ENCODE measurements around the gene ZNF235.
"Not testable (repeated sequence)": the region's sequence is repeated elsewhere in the genome, so short reads cannot be mapped to it uniquely, and the experiment has no call there.

ZNF235 gene
- 5.6 to 9.0 reads per million in 2 donors for total RNA-seq

DNA sequence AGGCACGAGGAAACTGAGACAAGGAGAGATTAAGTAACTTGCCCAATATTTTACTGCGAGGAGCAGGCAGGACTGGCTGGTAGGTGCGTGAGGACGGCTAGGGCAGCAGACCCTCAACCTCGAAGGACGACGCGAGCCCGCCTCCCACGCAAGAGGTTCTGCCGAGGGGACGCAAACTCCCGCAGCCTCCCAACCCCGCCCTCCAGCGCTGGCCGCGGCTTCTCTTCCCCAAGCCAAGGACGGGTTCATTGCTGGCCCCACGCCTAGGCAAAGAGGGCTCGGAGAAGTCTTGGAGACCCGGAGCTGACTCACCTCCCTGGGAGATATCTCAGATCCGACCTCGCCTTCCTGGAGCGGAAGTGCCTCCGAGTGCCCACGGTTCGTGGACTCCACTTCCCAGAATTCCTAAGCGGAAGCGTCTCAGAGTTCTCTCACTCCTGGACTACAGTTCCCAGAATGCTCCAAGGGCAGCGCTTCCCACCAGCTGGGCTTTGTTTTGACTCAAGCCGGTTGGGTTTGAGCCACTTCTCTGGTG is at the start of gene ZNF235:
Gene ZNF235, minus strand, starts transcription at position 367 of the 535 bp plus-strand sequence. CDS start 1,621 bp downstream, outside the sequence.
- DNase-seq: peak; percentile 13 to 94 (median 55)

DNA sequence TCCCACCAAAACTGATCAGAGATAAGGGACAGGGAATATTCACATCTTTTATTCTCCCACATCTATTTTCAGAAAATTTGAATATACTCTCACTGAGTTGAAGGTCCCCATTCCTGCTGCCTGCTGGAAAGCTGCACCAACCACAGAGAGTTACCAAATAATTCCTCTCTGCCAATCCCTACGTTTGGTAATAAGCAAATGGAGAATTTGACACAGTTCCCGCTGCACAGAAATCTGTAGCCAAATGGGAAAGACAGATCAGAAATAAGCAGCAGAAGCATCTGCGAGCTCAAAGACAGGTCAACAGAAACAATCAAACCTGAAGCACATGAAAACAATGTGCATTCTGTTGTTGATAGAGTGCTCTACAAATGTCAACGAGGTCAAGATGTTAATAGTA is 41.7 kb upstream of the ZNF235 start:
- no peak for DNase-seq

DNA sequence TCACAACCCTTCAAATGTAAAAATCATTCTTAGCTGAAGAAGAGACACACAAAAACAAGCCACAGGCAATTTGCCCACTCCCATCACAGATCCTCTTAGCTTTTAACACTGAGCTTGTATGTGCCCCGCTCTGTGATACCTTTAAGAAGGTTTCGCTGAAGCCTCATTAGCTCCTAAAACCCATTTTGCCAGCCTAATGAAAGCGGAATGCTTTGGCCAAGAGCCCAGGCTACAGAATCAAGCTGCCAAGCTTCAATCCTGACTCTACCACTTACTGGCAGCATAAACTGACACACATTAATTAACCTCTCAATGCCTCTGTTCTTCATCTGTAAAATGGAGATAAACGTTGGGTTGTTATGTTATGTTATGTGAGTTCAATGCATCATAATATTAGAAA is 41.1 kb upstream of the ZNF235 start:
- no peak for DNase-seq

DNA sequence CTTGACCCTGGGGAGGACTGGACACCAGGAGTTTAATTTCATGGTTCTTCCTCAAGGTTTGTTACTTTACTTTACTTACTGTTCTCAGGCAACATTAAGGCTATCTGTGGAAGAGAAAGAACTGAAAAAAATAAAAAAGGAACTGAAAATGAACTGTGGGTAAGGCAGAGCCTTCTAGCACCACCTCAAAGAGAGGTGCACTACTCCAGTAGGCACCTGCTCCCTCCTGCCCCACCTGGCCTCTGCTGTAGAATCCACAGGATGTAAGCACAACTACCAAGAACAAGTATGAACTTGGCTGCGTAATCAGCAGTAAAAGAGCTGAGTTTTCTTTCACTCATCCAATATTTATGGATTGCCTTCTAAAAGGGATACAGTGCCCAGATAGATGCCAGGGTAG is 39.4 kb upstream of the ZNF235 start:
- no peak for DNase-seq

DNA sequence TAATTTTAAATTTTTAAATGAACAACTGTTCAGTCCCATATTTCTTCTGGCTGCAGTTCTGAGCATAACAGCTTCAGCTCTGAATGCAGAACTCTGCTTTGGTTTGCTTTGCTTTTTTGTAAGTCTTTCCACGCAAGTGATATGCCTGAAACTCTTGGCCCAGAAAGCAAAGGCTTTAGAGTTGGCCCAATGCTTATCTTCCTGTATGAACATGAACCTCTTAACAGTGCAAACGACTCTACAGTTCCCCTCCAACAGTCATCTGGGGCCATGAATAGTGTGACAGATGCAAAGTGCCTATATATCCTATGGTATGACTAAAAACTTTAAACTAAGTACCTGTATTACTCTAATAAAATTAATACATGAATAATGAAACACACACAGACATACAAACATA is 37.0 kb upstream of the ZNF235 start:
- no peak for DNase-seq

DNA sequence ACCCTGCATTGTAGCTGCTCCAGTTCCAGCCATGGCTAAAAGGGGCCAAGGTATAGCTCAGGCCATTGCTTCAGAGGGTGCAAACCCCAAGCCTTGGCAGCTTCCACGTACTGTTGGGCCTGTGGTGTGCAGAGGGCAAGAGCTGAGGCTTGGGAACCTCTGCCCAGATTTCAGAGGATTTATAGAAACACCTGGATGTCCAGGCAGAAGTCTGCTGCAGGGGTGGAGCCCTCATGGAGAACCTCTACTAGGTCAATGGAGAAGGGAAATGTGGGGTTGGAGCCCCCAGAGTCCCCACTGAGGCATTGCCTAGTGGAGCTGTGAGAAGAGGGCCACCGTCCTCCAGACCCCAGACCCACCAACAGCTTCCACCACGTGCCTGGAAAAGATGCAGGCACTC is 29.8 kb upstream of the ZNF235 start:
- DNase-seq: not testable (repeated sequence)

DNA sequence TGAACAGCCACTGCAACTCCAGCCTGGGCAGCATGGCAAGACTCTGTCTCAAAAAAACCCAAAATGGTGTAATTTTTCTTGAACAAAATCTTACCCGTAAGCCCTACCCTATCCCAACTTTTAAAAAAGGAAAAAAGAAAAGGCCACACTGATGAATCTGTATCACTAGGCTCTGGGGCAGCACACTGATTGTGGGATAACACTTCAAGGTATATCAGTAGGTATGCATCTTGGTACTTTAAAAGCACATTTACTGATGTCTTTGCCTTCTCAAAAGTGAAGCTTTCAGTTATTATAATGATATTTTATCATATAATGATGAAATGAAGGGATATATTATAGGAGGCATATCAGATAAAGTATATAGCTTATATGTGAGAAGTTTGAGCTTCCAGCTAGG is 27.3 kb upstream of the ZNF235 start:
- DNase-seq: no peak

DNA sequence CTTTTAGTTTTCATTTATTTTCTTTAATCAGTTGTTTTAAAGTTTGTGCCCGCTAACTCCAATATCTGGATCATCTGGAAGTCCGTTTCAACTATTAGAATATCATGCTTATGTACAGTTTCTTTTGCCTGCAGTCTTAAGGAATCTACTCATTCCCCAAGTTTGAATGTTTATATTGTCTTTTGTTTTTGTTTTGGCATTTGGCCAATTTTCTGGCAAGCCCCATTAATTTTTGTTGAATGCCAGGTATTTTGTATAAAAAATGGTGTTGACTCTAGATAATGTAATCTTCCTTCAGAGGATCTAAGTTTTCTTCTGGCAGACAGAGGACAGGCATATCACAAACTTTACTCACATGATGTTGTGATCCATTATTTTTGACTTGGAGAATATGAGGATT is 11.1 kb upstream of the ZNF235 start:
- DNase-seq: no peak

DNA sequence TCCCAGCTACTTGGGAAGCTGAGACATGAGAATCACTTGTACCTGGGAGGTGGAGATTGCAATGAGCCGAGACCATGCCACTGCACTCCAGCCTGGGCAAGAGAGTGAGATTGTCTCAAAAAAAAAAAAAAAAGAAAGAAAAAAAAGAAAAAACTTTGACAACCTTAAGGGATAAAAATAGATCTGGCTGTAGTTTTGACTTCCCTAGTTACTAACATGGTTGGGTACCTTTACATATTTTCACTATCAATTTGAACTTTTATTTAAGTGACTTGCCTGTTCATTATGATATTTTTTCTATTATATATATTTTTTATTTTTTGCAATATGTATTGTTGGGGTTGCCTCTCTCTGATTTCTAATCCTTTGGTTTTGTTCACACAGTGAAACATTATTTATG is 8.4 kb upstream of the ZNF235 start:
- no peak for DNase-seq

DNA sequence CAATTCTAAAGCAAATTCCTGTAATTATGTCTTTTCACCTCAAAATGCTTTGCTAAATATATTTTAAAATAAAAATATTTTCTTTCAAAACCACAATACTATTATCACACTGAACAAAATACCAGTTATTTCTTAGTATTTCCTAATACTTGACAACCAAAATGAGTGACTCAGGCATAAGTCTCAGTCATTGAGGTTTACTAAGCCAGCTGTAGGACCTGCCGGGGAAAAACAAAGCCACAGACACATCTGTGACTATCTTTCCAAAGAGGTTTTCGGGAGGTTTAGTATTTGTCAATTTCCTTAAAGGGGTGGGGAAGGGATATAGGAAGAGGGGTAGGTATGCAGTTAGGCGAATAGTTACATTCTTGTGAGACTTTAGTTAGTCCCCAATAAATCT is 3.2 kb upstream of the ZNF235 start:
- DNase-seq: no peak

DNA sequence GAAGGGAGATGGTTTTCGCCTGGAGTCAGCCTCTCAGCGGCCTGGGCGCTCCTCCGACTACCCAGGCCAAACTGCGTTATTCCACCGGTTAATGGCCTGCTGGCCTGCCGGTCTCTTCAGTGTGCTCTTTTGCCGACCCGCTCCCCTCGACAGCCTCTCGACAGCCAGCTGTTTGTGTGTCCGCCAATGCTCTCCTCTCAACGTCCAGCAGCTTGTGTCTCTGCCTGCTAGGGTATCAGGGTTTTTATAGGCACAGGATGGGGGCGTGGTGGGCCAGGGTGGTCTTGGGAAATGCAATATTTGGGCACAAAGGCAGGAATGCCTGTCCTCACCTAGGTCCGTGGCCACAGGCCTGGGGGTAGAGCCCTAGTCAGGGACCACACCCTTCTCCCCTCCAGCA is 1.5 kb upstream of the ZNF235 start:
- DNase-seq: no peak

DNA sequence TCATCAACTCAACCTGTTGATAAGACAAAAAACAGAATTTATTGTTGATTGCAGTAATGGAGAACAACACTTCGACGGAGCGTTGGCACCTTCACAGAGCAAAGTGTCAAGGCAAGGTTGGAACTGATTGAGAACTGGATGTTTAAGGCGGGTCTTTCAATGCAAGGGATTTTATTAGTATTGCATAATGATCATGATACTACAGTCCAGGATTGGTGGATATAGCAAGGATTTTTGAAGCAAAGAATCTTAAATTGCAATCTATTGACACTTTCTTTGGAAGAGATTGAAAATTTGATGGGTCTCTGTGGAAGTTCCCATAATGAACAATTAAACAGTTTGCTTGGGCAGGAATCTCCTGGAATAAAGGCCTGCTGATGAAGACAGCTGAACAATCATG is 632 bp upstream of the ZNF235 start:
- DNase-seq: no peak

DNA sequence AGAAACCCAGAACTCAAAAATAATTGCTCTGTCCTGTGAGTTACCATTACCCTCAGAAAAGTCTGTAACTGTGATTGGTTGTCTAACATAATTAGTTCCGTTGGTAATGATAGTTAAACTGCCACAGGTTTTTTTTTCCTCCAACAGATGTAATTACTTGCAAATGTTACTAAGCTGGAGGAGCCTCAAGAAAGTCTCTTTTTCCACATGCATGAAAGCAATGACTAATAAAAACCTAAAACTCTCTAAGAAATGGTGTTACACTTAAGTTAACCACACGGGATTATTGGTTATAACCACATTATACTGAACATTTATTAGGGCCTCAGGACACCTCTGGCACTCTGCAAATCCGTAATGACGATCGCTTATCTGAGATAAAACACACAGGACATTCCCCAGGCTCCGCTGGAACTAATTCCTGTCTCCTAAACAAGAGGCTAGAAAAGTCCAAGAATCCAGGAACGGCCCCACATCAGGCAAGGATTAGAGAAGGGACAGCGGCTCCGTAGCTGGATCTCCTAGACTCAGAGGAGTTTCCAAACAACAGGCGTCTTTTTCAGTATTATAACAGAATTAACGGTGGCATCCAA is 753 bp downstream of the ZNF235 start:
- DNase-seq: peak in 1 of 5 experiments; percentile 19

DNA sequence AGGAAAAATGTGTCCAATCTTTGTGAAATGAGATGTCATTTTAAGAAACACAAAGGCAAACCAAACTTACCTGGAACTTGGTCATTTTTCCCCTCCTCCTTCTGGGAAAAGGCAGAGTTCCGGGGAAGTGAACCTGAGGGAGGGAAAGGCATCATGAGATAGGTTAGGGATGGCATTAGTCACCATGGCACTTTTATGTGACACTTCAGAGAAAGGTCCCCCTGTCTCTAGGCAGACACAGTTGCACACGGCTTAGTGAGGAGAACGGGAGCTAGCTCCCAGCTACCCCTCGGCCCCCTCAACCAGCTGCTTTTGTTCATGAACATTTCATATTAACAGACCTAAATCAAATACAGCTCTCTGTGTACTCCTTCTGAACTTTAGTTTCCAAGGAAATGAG is 1.5 kb downstream of the ZNF235 start:
- DNase-seq: no peak

DNA sequence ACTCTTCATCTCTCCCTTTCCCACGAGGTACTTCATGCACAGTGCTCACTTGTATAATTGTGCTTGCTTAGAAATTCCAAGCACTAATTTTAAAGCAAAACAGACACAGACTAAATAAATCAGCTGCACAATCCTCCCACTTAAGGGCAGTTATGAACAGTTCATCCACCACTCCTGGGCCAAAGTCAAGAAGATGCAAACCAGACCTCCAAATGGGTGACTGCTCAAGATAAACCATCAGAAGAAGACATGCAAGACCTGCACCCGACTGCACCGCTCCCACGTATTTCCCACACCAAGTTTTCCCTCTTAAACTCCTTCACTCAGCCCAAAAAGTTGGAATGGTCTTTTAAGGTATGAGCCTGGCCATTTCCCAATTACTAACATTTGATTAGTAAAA is 19.9 kb downstream of the ZNF235 start:
- DNase-seq: no peak

DNA sequence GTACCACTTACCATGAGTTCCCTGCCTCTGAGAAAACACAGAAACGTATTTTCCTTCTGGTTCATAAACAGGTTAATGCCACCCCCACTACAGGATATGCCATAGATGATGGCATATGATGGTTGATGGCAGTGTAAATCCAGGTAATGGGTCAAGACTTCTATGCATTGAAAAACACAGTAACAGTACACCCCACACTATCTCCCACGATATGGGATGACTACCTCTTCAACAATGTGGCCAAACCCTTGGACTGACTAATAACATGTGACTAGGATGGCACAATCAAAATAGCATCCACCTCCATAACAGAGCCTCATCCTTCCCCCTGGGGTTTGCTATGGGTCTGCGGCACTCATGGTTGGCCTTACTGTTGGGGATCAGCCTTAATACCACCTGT is 22.0 kb downstream of the ZNF235 start:
- no peak for DNase-seq

DNA sequence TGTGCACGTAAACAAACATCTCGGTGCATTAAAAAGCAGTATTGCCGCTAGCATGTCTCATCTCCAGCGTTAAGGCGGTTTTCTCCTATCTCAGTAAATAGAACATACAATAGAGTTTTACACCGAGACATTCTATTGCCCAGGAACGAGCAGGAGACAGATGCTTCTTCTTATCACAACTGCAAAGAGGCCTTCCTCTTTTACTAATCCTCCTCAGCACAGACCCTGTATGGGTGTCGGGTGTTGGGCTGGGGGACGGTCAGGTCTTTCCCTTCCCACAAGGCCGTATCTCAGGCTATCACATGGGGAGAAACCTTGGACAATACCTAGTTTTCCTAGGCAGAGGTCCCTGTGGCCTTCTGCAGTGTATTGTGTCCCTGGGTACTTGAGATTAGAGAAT is 23.9 kb downstream of the ZNF235 start:
- DNase-seq: no peak

DNA sequence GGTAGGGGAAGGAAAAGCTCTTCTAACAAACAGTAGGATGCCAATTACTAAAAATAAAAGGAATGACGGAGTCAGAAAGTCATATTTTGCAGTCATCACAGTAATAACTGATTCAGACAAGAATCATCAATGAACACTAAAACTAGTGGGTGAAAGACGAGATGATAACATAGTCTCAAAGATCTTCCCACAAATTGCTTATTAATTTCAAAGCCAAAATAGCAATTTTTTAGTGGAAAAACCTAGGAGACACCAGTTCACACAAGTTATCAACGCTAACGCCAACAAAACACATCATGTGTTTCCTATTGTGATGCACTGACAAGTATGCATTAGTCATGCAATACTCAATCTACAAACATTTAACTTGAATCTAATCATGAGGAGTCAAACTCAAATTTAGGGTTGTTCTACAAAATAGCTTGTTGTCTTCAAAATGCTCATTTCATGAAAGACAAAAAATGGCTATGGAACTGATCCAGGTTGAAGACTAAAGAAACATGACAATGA is 26.6 kb downstream of the ZNF235 start:
- DNase-seq: no peak

DNA sequence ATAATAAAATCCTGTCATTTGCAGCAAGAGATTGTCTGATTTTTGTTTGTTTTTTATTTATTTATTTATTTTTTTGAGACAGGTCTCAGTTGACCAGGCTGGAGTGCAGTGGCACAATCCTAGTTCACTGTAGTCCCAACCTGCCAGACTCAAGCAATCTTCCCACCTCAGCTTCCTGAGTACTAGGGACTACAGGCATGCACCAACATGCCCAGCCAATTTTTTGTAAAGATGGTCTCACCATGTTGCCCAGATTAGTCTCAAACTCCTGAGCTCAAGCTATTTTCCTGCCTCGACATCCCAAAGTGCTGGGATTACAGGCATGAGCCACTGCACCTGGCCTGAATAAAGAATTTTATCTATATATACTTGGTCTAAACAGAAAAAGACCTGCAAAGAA is 27.5 kb downstream of the ZNF235 start:
- no peak for DNase-seq

DNA sequence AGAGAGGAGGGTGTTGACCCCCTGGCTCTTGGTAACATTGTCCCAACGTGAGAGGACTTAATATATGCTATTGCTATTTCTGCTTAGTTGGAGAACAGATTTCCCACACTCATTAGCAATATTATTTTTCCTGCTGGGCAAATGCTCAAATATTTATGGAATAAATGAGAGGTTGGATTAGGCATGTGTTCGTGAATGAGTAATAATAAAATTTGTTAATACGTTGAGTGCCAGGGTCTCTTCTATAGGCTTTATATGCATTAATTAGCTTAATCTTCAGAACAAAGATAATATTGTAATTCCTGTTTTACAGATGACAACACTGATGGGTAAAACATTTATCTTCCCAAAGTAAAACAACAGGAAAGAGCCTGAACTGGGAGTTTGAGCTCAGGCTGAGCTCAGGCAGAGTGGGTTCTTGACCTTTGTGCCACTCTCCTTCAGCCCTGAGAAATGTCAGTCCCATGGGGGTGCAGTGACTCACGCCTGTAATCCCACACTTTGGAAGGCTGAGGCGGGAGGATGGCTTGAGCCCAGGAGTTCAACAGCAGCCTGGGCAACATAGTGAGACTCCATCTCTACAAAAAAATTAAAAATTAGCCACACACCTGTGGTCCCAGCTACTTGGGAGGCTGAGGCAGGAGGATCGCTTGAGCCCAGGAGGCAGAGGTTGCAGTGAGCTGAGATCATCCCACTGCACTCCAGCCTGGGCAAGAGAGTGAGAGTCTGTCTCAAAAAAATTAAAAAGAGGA is 44.0 kb downstream of the ZNF235 start:
- no peak for DNase-seq

DNA sequence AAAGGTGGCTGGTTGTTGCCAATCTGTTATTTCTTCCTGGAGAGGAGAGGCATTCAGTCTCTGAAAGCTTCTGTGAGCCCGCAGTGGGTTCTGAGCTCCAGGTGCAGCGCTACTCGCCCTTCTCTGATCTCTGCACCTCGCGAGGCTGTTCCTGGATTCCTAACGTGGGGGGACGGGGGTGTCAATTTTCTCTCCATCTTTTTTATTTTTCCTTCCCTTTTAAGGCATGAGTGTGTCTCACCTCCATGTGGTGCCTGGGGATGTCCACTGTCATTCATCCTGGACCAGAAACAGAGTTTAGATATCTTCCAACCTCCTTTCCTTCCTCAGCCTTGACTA is 44.5 kb downstream of the ZNF235 start:
- no peak for DNase-seq

DNA sequence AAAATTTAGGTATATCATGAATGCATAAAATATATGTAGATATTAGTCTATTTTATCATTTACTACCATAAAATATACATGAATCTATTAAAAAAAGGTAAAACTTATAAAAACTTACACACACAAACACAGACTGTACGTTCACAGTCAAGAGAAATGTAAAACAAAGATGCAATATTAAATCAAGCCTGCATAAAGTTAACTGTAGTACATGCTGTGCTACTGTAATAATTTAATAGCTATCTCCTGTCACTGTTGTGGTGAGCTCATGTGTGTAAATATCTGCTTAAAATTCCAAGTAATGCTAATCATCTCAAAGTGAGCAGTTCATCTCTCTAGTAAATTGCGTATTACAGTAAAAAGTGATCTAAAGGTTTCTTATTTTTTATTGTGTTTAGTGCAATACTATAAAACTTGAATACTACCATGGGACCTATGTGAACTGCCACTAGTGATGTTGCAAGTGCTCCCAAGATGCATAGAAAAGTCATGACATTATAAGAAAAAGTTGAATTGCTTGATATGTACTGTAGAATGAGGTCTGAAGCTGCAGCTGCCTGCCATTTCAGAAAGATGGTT is 45.9 kb downstream of the ZNF235 start:
- DNase-seq: no peak

DNA sequence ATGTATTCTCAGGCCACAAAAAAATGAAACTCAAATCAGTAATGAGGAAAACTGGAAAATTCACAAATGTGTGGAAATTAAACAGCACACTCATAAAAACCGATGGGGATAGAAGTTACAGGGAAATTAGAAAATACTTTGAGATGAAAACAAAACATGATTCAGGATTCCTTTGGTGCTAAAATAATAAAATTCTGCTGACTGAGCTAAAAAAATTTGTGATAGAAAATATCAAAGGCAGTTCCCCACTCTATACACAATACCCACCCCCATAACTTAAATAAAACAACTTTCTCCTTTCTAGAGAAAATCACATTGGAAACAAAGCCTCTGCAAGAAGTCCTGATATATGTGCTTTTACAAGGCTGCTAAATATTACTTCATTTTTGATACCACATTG is 46.7 kb downstream of the ZNF235 start:
- no peak for DNase-seq

Measured in T-helper 2 cell (primary cell).